HFFc6 (cell line): Measurements from ENCODE around the gene PSME1. TPM values are rescaled to one million over a fixed set of nuclear protein-coding genes. Genes with fewer than 3 reads are reported as not detected.

Experiments used
- DNase-seq: peaks from one replicate; pipeline ENCODE4 v3.0.0-alpha.2; 2018
- H3K27ac Mint-ChIP-seq: 2 replicates; pipeline ENCODE4 v1.8.0; 2020; ENCODE audit warnings: mild to moderate bottlenecking, mixed read lengths
- H3K27me3 Mint-ChIP-seq: 2 replicates; pipeline ENCODE4 v1.8.0; 2021; ENCODE audit warnings: mild to moderate bottlenecking, moderate library complexity, mixed read lengths; ENCODE audit not compliant: insufficient read depth
- H3K36me3 Mint-ChIP-seq: 2 replicates; pipeline ENCODE4 v1.8.0; 2021; ENCODE audit warnings: low read depth, mixed read lengths
- H3K4me1 Mint-ChIP-seq: 2 replicates; pipeline ENCODE4 v1.8.0; 2020; ENCODE audit warnings: low read depth, mixed read lengths
- H3K4me3 Mint-ChIP-seq: 2 replicates; pipeline ENCODE4 v1.8.0; 2020; ENCODE audit warnings: mild to moderate bottlenecking, moderate library complexity, mixed read lengths
- H3K9me3 Mint-ChIP-seq: 2 replicates; pipeline ENCODE4 v1.8.0; 2020; ENCODE audit warnings: mild to moderate bottlenecking, mixed read lengths
- total RNA-seq, 6 experiments: library from RNA; stranded (reverse); fragmentation: NEBNext Ultra II Directional; extraction: Animal tissue kit (Norgen Biotek cat#: 25700); gene quantifications; 2 replicates in 1 of 6; 3 replicates in 5 of 6; pipeline ENCODE4 v1.2.3, GENCODE V29; 2021
- TF ChIP-seq, protein P1 (sequence below): fragments of 200-600 bp; sonication (generic); IDR thresholded peaks from 2 replicates; pipeline ENCODE4 v1.5.0; 2021; ENCODE audit warnings: antibody characterized with exemption, mild to moderate bottlenecking

Gene PSME1
- total RNA-seq, 6 experiments from 2014 or later, result 88.4 to 120 (median 113) TPM

DNA sequence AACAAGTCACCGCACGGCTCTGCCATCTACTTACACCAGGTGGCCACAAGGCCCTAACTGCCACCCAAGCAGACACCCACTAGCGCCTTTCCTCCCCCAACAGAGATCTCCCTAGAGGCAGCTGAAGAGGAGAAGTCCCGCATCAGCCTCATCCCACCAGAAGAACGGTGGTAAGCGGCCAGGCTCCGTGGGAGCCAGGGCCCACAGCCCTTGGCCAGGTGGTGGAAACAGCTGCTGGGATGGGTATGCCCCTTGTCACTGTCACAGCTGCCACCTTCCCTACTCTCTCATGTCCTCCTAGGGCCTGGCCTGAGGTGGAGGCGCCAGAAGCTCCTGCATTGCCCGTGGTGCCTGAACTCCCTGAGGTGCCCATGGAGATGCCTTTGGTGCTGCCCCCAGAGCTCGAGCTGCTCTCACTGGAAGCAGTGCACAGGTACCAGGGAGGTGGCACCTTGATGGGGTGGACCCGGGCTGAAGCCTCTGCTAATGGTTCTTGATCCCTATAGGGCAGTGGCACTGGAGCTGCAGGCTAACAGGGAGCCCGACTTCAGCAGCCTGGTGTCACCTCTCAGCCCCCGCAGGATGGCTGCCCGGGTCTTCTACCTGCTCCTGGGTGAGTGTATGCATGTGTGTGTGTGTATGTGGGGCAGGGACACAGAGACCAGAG, 43.4 kb downstream of the PSME1 start:
- Mint-ChIP-seq H3K27me3 (peaks cover 11% of the 10 kb centered on the region), H3K27ac (peak overlapping the region; percentile 88), H3K9me3 (no peaks in the 10 kb centered on the region), H3K36me3 (peaks cover 18% of the 10 kb centered on the region), H3K4me3 (no peak overlapping the region), H3K4me1 (peaks cover 16% of the 10 kb centered on the region)
- TF ChIP-seq, protein P1, sequence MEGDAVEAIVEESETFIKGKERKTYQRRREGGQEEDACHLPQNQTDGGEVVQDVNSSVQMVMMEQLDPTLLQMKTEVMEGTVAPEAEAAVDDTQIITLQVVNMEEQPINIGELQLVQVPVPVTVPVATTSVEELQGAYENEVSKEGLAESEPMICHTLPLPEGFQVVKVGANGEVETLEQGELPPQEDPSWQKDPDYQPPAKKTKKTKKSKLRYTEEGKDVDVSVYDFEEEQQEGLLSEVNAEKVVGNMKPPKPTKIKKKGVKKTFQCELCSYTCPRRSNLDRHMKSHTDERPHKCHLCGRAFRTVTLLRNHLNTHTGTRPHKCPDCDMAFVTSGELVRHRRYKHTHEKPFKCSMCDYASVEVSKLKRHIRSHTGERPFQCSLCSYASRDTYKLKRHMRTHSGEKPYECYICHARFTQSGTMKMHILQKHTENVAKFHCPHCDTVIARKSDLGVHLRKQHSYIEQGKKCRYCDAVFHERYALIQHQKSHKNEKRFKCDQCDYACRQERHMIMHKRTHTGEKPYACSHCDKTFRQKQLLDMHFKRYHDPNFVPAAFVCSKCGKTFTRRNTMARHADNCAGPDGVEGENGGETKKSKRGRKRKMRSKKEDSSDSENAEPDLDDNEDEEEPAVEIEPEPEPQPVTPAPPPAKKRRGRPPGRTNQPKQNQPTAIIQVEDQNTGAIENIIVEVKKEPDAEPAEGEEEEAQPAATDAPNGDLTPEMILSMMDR, result no peak
- no peak for DNase-seq

DNA sequence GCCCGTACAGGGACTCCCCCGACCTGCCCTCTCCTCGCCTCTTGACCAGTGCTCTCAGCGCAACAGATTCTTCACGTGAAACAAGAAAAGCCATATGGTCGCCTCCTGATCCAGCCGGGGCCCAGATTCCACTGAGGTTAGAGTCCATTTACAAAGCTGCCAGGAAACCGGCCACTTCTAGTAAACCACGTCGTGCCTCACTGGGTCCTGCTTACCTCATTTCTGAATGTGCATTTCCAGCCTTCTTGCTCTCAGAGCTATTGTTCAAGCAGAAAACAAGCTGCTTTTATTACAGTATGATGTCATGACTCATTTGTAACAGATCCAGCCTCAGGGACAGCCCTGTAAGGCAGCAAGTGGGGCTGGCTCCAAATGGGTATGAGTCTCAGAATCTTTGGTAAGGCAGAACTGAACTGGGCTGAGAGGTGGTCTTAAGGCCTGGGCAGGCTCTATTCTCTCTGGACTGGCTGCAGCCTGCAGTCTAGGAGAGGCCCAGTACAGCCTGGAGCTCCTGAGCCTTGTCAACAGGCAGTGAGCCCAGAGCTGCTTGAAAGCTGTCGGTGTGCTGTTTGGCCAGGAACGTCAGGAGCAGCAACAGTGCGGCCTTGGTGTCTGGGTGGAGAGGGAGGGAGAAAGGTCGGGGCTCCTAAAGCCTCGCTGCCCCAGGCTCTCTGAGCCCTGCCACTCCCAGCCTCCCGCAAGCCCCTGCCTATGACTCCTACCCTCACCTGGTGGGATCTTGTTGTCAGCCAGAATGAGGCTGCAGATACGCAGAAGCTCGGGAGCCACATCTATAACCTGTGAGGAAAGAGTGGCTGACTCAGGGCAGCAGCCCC, 44.2 kb downstream of the PSME1 start:
- H3K27me3 Mint-ChIP-seq, result peaks cover 10% of the 10 kb centered on the region
- TF ChIP-seq, protein P1, result no peak
- peaks cover 18% of the 10 kb centered on the region for H3K36me3 Mint-ChIP-seq
- peak overlapping the region; percentile 88 for H3K27ac Mint-ChIP-seq
- no peak overlapping the region for H3K4me3 Mint-ChIP-seq
- H3K9me3 Mint-ChIP-seq, result no peaks in the 10 kb centered on the region
- DNase-seq, result peak; percentile 83
- peaks cover 16% of the 10 kb centered on the region for H3K4me1 Mint-ChIP-seq

DNA sequence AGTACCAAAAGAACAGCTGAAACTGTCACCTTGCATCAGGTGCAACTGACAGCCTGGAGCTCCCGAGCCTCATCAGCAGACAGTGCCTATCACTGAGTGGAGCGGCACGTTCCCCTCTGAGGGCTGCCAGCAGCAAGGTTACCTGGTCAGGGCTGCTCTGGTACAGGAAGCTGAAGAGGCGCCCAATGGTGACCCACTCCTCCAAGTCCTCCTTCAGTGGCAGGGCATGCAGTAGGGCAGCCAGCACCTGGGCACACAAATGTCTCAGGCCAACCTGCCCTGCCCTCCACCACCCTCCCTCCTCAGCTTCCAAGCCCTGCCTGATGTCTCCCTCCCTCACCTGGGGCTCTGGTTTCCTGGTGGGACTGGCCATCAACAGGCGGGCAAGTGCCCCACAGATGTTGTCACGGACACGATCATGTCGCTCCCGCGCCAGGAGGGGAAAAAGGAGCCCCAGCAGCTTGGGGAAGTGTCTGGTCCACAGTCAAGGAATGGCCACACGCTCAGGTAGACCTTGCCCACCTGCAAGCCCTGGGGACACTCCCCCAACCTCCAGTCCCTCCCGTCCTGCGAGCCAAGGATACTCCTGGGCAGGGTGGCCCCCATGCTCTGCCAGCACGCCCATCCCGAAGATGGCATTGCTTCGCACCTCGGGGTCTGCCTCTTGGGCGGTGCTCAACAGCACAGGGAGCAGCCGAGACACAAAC, 45.5 kb downstream of the PSME1 start:
- no peak for DNase-seq
- TF ChIP-seq, protein P1, result no peak
- H3K9me3 Mint-ChIP-seq, result no peaks in the 10 kb centered on the region
- no peak overlapping the region for H3K27ac Mint-ChIP-seq
- H3K4me3 Mint-ChIP-seq, result no peak overlapping the region
- H3K4me1 Mint-ChIP-seq, result peaks cover 16% of the 10 kb centered on the region
- H3K27me3 Mint-ChIP-seq, result peaks cover 10% of the 10 kb centered on the region
- peaks cover 18% of the 10 kb centered on the region for H3K36me3 Mint-ChIP-seq

DNA sequence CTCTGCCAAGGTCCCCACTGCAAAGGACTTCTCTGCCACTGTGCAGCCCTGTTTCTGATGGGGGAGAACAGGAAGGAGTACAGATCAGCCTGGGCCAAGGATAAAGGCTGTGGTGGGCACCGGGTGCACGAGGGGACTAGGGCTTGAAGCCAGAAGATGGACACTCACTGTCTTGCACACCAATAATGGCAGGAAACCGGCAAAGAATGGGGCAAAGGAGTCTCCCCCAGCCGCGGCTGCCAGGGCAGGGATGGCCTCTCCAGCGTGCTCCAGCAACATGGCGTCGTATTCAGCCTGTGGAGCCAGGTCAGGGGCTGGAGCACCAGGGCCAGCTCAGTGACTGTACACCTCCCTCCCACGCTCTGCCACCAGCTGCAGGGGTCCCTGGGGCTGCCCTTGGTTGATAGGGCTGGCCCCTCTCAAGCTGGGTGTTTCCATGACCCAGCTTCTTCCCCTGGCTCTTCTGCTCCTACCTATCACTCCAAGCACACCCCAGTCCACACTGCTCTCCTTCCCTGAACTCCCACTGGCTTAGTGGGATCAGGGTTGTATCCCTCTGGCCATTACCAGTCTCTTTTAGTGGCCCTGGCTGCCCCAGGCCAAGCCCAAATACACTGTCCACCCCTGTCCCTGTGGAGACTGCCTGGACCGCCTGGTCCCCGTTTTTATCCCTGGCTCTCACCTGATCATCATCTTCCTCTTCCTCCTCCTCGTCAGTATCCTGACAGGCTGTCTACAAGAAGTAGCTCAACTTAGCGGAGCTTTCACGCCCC, 46.3 kb downstream of the PSME1 start:
- Mint-ChIP-seq H3K4me3 (no peak overlapping the region), H3K27ac (no peak overlapping the region), H3K36me3 (peaks cover 23% of the 10 kb centered on the region), H3K27me3 (peaks cover 9% of the 10 kb centered on the region), H3K4me1 (peaks cover 21% of the 10 kb centered on the region), H3K9me3 (no peaks in the 10 kb centered on the region)
- no peak for DNase-seq
- TF ChIP-seq, protein P1, result no peak

DNA sequence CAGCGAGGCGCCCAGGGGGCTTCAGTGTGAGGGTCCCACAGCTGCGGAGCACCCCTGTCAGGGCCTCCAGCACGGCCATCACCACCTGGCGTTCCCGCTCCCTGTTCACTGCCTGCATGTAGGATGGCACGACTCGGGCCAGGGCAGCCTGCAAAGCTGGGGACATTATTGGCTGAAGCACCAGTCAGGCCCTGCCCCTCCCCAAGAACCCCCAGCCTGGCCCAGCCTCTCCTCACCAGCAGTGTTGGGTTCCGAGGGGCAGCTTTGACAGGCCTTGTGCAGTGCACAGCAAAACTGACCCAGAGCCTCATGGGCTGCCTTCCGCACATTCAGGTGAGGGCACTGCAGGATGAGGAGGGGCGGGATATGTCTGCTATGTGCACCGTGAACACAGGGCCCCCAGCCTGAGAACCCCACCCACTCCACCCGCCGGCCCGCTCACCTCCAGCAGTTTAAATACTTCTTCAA, 47.1 kb downstream of the PSME1 start:
- Mint-ChIP-seq H3K9me3 (no peaks in the 10 kb centered on the region), H3K27ac (no peak overlapping the region), H3K4me3 (no peak overlapping the region)

More for the DNA sequence above, 47.1 kb downstream of the PSME1 start:
- Mint-ChIP-seq H3K36me3 (peaks cover 23% of the 10 kb centered on the region), H3K27me3 (peaks cover 9% of the 10 kb centered on the region), H3K4me1 (peaks cover 28% of the 10 kb centered on the region)
- TF ChIP-seq, protein P1, result no peak
- DNase-seq, result no peak
